HG03520 (cell line): ENCODE results near the gene MRTFA.
"Not testable (repeated sequence)": the region's sequence is repeated elsewhere in the genome, so short reads cannot be mapped to it uniquely, and the experiment has no call there.

ENCODE experiments used
- ATAC-seq: cut with Tn5 transposase; IDR thresholded peaks from one replicate; pipeline ENCODE4 v1.9.1; 2021; ENCODE audit warnings: mild to moderate bottlenecking, moderate library complexity; ENCODE audit not compliant: unreplicated experiment

MRTFA gene

GRCh38 chr22:40403651-40404050 is 232.9 kb downstream of the MRTFA start:
- ATAC-seq: no peak

GRCh38 chr22:40403141-40403540 is 233.4 kb downstream of the MRTFA start:
- no peak for ATAC-seq

GRCh38 chr22:40401981-40402406 is 234.5 kb downstream of the MRTFA start:
- ATAC-seq: no peak

GRCh38 chr22:40401532-40401931 is 235.0 kb downstream of the MRTFA start:
- ATAC-seq: no peak

GRCh38 chr22:40400159-40400558 is 236.4 kb downstream of the MRTFA start:
- no peak for ATAC-seq

- ATAC-seq: no peak
Measured at GRCh38 chr22:40399621-40400020, 236.9 kb downstream of the MRTFA start.

- no peak for ATAC-seq
Measured at GRCh38 chr22:40397396-40397795, 239.1 kb downstream of the MRTFA start.

GRCh38 chr22:40396882-40397281 is 239.6 kb downstream of the MRTFA start:
- ATAC-seq: no peak

- ATAC-seq: no peak
Measured at GRCh38 chr22:40395607-40396006, 240.9 kb downstream of the MRTFA start.

GRCh38 chr22:40394607-40395006 is 241.9 kb downstream of the MRTFA start:
- ATAC-seq: no peak

- no peak for ATAC-seq
Measured at GRCh38 chr22:40392618-40393017, 243.9 kb downstream of the MRTFA start.

- ATAC-seq: no peak
Measured at GRCh38 chr22:40391417-40391816, 245.1 kb downstream of the MRTFA start.

GRCh38 chr22:40388231-40388630 is 248.3 kb downstream of the MRTFA start:
- ATAC-seq: no peak

GRCh38 chr22:40387746-40388145 is 248.8 kb downstream of the MRTFA start:
- ATAC-seq: no peak

- ATAC-seq: no peak
Measured at GRCh38 chr22:40385036-40385782, 251.3 kb downstream of the MRTFA start.

- no peak for ATAC-seq
Measured at GRCh38 chr22:40383905-40384304, 252.6 kb downstream of the MRTFA start.

- ATAC-seq: no peak
Measured at GRCh38 chr22:40381461-40381860, 255.1 kb downstream of the MRTFA start.

GRCh38 chr22:40378448-40378847 is 258.1 kb downstream of the MRTFA start:
- ATAC-seq: not testable (repeated sequence)

- ATAC-seq: no peak
Measured at GRCh38 chr22:40377931-40378330, 258.6 kb downstream of the MRTFA start.

- ATAC-seq: no peak
Measured at GRCh38 chr22:40376149-40376548, 260.4 kb downstream of the MRTFA start.

GRCh38 chr22:40374567-40374966 is 262.0 kb downstream of the MRTFA start:
- no peak for ATAC-seq

- ATAC-seq: no peak
Measured at GRCh38 chr22:40368836-40369235, 267.7 kb downstream of the MRTFA start.

GRCh38 chr22:40368016-40368415 is 268.5 kb downstream of the MRTFA start:
- no peak for ATAC-seq
